Measurements from ENCODE around the gene SPATS2.

DNA sequence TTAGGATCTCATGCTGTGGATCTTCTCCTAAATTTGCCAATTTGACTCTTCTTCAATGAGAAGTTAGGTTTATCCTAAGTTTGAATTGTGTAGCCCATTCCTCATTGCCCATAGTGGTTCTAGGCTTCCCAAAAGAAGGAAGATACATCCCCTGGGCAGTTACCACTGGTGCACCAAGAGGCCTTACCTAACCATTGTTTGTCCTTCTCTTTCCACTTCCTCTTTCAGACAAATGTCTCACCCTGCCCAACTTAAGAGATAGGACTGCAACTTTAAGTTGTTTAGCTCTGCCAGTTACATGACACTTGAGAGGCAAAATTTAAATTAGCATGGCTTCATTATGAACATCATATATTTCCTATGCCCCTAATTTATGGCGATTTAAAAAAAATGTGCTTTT lies 162.2 kb downstream of the SPATS2 start:
- TF ChIP-seq EZH2 (IDR thresholded peaks at IDR 0.05) (no peak), POLR2AphosphoS5 (IDR thresholded peaks at IDR 0.05; ENCODE audit: borderline replicate concordance, low read depth, low read length) (no peak)

Data from SK-N-MC (cell line).